Glutamatergic neuron (in vitro differentiated cells): ENCODE data around the gene DNAJA2. TPM values are rescaled to one million over a fixed set of nuclear protein-coding genes. Genes with fewer than 3 reads are reported as not detected.

Experiments
- DNase-seq: peaks from one replicate; pipeline ENCODE4 v3.0.0; 2022
- H3K27ac Mint-ChIP-seq: one replicate; pipeline ENCODE4 v1.8.0; 2020; ENCODE audit warnings: mild to moderate bottlenecking, mixed read lengths, inconsistent platforms; ENCODE audit not compliant: unreplicated experiment
- H3K27me3 Mint-ChIP-seq: one replicate; pipeline ENCODE4 v1.8.0; 2020; ENCODE audit warnings: mild to moderate bottlenecking, moderate library complexity, mixed read lengths, inconsistent platforms; ENCODE audit not compliant: unreplicated experiment
- H3K36me3 Mint-ChIP-seq: one replicate; pipeline ENCODE4 v1.8.0; 2020; ENCODE audit warnings: mild to moderate bottlenecking, mixed read lengths, inconsistent platforms; ENCODE audit not compliant: unreplicated experiment
- H3K4me1 Mint-ChIP-seq: one replicate; pipeline ENCODE4 v1.8.0; 2020; ENCODE audit warnings: mild to moderate bottlenecking, low read depth, mixed read lengths, inconsistent platforms; ENCODE audit not compliant: unreplicated experiment
- H3K4me3 Mint-ChIP-seq: one replicate; pipeline ENCODE4 v1.8.0; 2020; ENCODE audit warnings: mild to moderate bottlenecking, mixed read lengths, inconsistent platforms; ENCODE audit not compliant: unreplicated experiment
- H3K9me3 Mint-ChIP-seq: one replicate; pipeline ENCODE4 v1.8.0; 2020; ENCODE audit warnings: mild to moderate bottlenecking, moderate library complexity, mixed read lengths, inconsistent platforms; ENCODE audit not compliant: unreplicated experiment
- total RNA-seq: library from RNA; stranded (reverse); fragmentation: NEBNext Ultra II Directional; extraction: Animal tissue kit (Norgen Biotek cat#: 25700); gene quantifications from one replicate; pipeline ENCODE4 v1.2.1, GENCODE V29; 2021; ENCODE audit not compliant: unreplicated experiment
- TF ChIP-seq, protein P1 (sequence below): fragments of 200-600 bp; sonication (generic); IDR thresholded peaks from one replicate; pipeline ENCODE4 v1.5.0; 2021; ENCODE audit not compliant: partially characterized antibody, unreplicated experiment

DNAJA2 gene
- total RNA-seq, 1 donor from 2014 or later = 95.8 TPM

DNA sequence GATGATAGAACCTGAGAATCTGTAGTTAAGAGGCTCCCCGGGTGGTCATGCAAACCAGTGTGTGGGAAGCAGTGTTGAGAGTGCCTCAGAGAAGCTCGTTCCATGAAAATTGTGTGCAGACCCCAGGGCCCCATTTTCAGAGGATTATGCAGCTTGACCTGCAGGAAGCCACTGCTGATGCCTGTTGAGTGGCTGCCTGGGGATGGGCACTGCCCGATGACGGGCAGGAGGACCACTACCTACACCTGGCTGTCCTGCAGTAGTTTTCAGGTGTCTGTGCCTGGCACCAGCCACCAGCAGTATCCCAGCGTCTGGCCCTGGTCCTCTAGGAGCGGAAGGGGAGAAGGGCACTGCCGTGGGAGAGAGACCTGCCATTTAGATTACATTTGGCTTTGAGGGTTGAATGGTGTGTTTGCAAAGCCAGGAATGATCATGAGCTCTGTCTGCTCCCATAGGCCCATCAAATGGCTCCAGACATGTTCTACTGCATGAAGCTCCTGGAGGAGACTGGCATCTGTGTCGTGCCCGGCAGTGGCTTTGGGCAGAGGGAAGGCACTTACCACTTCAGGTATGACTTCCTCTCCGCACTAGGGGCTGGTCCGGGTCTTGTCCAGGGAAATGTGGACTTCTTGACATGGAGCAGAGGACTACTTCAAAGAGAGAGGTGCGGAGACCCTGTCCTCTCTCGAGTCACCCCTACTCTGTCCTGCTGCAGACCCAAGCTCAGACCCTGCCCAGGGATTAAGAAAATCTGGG is 46.8 kb downstream of the DNAJA2 start:
- TF ChIP-seq, protein P1, sequence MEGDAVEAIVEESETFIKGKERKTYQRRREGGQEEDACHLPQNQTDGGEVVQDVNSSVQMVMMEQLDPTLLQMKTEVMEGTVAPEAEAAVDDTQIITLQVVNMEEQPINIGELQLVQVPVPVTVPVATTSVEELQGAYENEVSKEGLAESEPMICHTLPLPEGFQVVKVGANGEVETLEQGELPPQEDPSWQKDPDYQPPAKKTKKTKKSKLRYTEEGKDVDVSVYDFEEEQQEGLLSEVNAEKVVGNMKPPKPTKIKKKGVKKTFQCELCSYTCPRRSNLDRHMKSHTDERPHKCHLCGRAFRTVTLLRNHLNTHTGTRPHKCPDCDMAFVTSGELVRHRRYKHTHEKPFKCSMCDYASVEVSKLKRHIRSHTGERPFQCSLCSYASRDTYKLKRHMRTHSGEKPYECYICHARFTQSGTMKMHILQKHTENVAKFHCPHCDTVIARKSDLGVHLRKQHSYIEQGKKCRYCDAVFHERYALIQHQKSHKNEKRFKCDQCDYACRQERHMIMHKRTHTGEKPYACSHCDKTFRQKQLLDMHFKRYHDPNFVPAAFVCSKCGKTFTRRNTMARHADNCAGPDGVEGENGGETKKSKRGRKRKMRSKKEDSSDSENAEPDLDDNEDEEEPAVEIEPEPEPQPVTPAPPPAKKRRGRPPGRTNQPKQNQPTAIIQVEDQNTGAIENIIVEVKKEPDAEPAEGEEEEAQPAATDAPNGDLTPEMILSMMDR = no peak
- no peak overlapping the region for H3K4me3 Mint-ChIP-seq
- peaks cover 4% of the 10 kb centered on the region for H3K27me3 Mint-ChIP-seq
- H3K4me1 Mint-ChIP-seq = peaks cover 9% of the 10 kb centered on the region
- peaks cover 5% of the 10 kb centered on the region for H3K9me3 Mint-ChIP-seq
- H3K27ac Mint-ChIP-seq = no peak overlapping the region
- peaks cover 16% of the 10 kb centered on the region for H3K36me3 Mint-ChIP-seq
- DNase-seq = no peak

DNA sequence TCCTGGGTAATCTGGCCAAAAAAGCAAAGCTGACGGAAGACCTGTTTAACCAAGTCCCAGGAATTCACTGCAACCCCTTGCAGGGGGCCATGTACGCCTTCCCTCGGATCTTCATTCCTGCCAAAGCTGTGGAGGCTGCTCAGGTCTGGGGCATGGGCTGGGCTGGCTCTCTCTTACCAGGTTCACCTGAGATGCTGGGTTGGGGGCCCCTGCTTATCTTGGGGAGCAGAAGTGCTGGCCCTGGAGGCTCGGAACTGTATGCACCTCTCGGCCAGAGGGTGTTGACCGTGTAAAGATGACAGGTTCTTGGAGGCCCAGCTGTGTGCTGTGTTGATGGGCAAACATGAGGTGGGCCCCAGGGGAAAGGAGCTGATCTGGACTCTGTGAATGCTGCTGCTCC is 49.1 kb downstream of the DNAJA2 start:
- peaks cover 16% of the 10 kb centered on the region for H3K36me3 Mint-ChIP-seq
- no peak overlapping the region for H3K27ac Mint-ChIP-seq
- H3K9me3 Mint-ChIP-seq = peaks cover 15% of the 10 kb centered on the region
- no peak for DNase-seq
- TF ChIP-seq, protein P1 = no peak
- peaks cover 14% of the 10 kb centered on the region for H3K27me3 Mint-ChIP-seq
- H3K4me1 Mint-ChIP-seq = peaks cover 25% of the 10 kb centered on the region
- no peak overlapping the region for H3K4me3 Mint-ChIP-seq

DNA sequence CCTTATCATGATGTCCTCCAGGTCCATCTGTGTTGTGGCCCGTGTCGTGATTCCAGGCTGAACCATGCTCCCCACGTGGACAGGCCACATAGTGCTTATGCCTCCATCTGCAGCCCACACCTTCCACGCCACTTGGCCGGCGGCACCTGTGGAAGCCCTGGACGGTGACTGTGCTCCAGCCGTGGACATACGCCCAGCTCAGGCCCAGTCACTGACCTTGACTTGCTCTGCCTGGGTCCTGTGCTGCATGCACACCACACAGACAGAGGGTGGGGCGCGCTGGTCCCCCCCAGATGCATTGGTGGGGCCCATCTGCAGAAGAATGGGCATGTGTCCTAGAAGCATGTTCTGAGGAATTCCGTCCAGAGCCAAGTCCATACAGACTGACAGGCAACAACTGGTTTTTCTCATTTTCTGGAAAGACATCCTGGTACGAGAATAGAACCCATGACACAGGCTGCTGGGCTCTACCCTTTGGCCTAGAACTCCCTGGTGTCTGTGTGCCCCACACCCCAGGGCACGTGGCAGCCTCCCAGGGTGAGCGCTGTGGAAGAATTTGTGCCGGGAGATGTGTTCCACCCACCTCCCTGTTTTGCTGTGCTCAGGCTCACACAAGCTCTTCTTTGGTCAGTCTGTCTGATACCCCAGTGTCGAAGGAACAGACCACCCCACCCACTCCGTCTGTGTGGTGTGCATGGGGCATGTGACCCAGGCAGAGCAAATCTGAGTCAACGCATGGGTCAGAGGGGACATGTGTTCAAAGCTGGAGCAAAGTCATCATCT is 49.8 kb downstream of the DNAJA2 start:
- Mint-ChIP-seq H3K9me3 (peaks cover 17% of the 10 kb centered on the region), H3K27ac (no peak overlapping the region), H3K27me3 (peaks cover 16% of the 10 kb centered on the region), H3K4me1 (peaks cover 27% of the 10 kb centered on the region), H3K4me3 (no peak overlapping the region), H3K36me3 (peaks cover 12% of the 10 kb centered on the region)
- DNase-seq = no peak
- TF ChIP-seq, protein P1 = no peak

DNA sequence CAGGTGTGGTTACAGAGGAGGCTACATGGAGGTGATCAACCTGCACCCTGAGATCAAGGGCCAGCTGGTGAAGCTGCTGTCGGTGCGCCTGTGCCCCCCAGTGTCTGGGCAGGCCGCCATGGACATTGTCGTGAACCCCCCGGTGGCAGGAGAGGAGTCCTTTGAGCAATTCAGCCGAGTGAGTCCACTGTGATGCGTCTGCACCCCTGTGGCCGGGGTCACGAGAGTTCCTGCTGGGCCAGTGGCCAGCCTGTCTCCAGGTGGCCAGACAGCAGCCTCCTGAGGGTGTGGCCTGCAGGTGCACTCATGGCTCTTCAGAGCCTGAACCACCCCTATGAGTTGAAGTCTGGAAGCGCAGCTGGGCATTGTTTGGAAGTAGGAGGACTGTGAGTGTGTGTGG is 51.2 kb downstream of the DNAJA2 start:
- Mint-ChIP-seq H3K27me3 (peaks cover 28% of the 10 kb centered on the region), H3K36me3 (peaks cover 12% of the 10 kb centered on the region), H3K4me3 (no peak overlapping the region), H3K27ac (no peak overlapping the region), H3K9me3 (peaks cover 29% of the 10 kb centered on the region), H3K4me1 (peaks cover 42% of the 10 kb centered on the region)
- TF ChIP-seq, protein P1 = no peak
- DNase-seq = no peak
